NOMO-1 treated with dmso at 0.1 percent for 144 hours (cell line): ENCODE data around the gene CABP2.
"Not testable (repeated sequence)": the region's sequence is repeated elsewhere in the genome, so short reads cannot be mapped to it uniquely, and the experiment has no call there.

ENCODE experiments used
- DNase-seq: peaks from one replicate; lab custom pipeline; 2025; ENCODE audit not compliant: unreplicated experiment; lab: John Stamatoyannopoulos, UW

The CABP2 gene

GRCh38 chr11:67495234-67496005, 27.8 kb downstream of the CABP2 start:
- DNase-seq = no peak

GRCh38 chr11:67494371-67495233, 28.6 kb downstream of the CABP2 start:
- DNase-seq = no peak

GRCh38 chr11:67493548-67494370, 29.5 kb downstream of the CABP2 start:
- no peak for DNase-seq

GRCh38 chr11:67492801-67493547, 30.3 kb downstream of the CABP2 start:
- DNase-seq = no peak

- DNase-seq = no peak
These were observed 31.0 kb downstream of the CABP2 start for GRCh38 chr11:67492069-67492727.

- DNase-seq = no peak
These were observed 31.8 kb downstream of the CABP2 start for GRCh38 chr11:67491276-67492068.

GRCh38 chr11:67490727-67491065, 32.5 kb downstream of the CABP2 start:
- DNase-seq = no peak

GRCh38 chr11:67489885-67490726, 33.1 kb downstream of the CABP2 start:
- DNase-seq = no peak

- no peak for DNase-seq
These were observed 33.9 kb downstream of the CABP2 start for GRCh38 chr11:67489203-67489884.

- no peak for DNase-seq
These were observed 36.6 kb downstream of the CABP2 start for GRCh38 chr11:67486481-67487195.

- DNase-seq = not testable (repeated sequence)
These were observed 37.3 kb downstream of the CABP2 start for GRCh38 chr11:67485873-67486361.

GRCh38 chr11:67484847-67485311, 38.4 kb downstream of the CABP2 start:
- peak; percentile 39 for DNase-seq

- no peak for DNase-seq
These were observed 39.2 kb downstream of the CABP2 start for GRCh38 chr11:67483831-67484665.

- DNase-seq = peak; percentile 99
These were observed 40.1 kb downstream of the CABP2 start, which contains the start of gene AIP for GRCh38 chr11:67482827-67483798. TSS of gene AIP (plus strand) at chr11:67483026. CDS start at chr11:67483159, 133 bp downstream.
